ENCODE measurements around the gene SLC25A46.
"Not testable (repeated sequence)": the region's sequence is repeated elsewhere in the genome, so short reads cannot be mapped to it uniquely, and the experiment has no call there.

Gene SLC25A46

GRCh38 chr5:110738812-110739651, at the start of gene SLC25A46:
TSS of gene SLC25A46 (plus strand) at chr5:110739007. CDS start at chr5:110739120, 113 bp downstream.
- DNase-seq (ENCODE audit: low read depth) = peak; percentile 48
- H3K4me3 ChIP-seq (ENCODE audit: low read depth, low read length) = peak within 1 kb of the TSS; percentile 94

- not testable (repeated sequence) for DNase-seq (ENCODE audit: low read depth); H3K4me3 ChIP-seq (ENCODE audit: low read depth, low read length)
Observed at GRCh38 chr5:110690587-110690986, 48.2 kb upstream of the SLC25A46 start.

- DNase-seq (ENCODE audit: low read depth); H3K4me3 ChIP-seq (ENCODE audit: low read depth, low read length): not testable (repeated sequence)
Observed at GRCh38 chr5:110692669-110693068, 46.1 kb upstream of the SLC25A46 start.

- no peak for DNase-seq (ENCODE audit: low read depth)
- no peak overlapping the region for H3K4me3 ChIP-seq (ENCODE audit: low read depth, low read length)
Observed at GRCh38 chr5:110702300-110702699, 36.5 kb upstream of the SLC25A46 start.

- DNase-seq (ENCODE audit: low read depth) = no peak
- no peak overlapping the region for H3K4me3 ChIP-seq (ENCODE audit: low read depth, low read length)
Observed at GRCh38 chr5:110702704-110703103, 36.1 kb upstream of the SLC25A46 start.

- H3K4me3 ChIP-seq (ENCODE audit: low read depth, low read length) = no peak overlapping the region
- DNase-seq (ENCODE audit: low read depth) = no peak
Observed at GRCh38 chr5:110703481-110703880, 35.3 kb upstream of the SLC25A46 start.

GRCh38 chr5:110705349-110705748, 33.5 kb upstream of the SLC25A46 start:
- H3K4me3 ChIP-seq (ENCODE audit: low read depth, low read length) = no peak overlapping the region
- no peak for DNase-seq (ENCODE audit: low read depth)

GRCh38 chr5:110707260-110707844, 31.5 kb upstream of the SLC25A46 start:
- H3K4me3 ChIP-seq (ENCODE audit: low read depth, low read length) = no peak overlapping the region
- DNase-seq (ENCODE audit: low read depth) = no peak

- H3K4me3 ChIP-seq (ENCODE audit: low read depth, low read length) = no peak overlapping the region
- DNase-seq (ENCODE audit: low read depth) = no peak
Observed at GRCh38 chr5:110716247-110717245, 22.3 kb upstream of the SLC25A46 start.

- H3K4me3 ChIP-seq (ENCODE audit: low read depth, low read length) = no peak overlapping the region
- peak; percentile 13 for DNase-seq (ENCODE audit: low read depth)
Observed at GRCh38 chr5:110718311-110718710, 20.5 kb upstream of the SLC25A46 start.

GRCh38 chr5:110726249-110727024, 12.4 kb upstream of the SLC25A46 start, which contains the start of gene TMEM232:
TSS of gene TMEM232 (minus strand) at chr5:110726671. CDS start at chr5:110667352, 59,319 bp downstream.
- DNase-seq (ENCODE audit: low read depth) = peak; percentile 21

GRCh38 chr5:110727025-110727314, 11.8 kb upstream of the SLC25A46 start:
- no peak for DNase-seq (ENCODE audit: low read depth)
- peak overlapping the region; percentile 47 for H3K4me3 ChIP-seq (ENCODE audit: low read depth, low read length)

More at GRCh38 chr5:110726249-110727024, 12.4 kb upstream of the SLC25A46 start, which contains the start of gene TMEM232:
- peak within 1 kb of the TSS; percentile 47 for H3K4me3 ChIP-seq (ENCODE audit: low read depth, low read length)

GRCh38 chr5:110731499-110731898, 7.3 kb upstream of the SLC25A46 start:
- not testable (repeated sequence) for H3K4me3 ChIP-seq (ENCODE audit: low read depth, low read length); DNase-seq (ENCODE audit: low read depth)

GRCh38 chr5:110734101-110734500, 4.7 kb upstream of the SLC25A46 start:
- H3K4me3 ChIP-seq (ENCODE audit: low read depth, low read length) = no peak overlapping the region
- DNase-seq (ENCODE audit: low read depth) = no peak

- no peak for DNase-seq (ENCODE audit: low read depth)
- H3K4me3 ChIP-seq (ENCODE audit: low read depth, low read length) = no peak overlapping the region
Observed at GRCh38 chr5:110735556-110735955, 3.3 kb upstream of the SLC25A46 start.

- H3K4me3 ChIP-seq (ENCODE audit: low read depth, low read length) = no peak overlapping the region
- DNase-seq (ENCODE audit: low read depth) = no peak
Observed at GRCh38 chr5:110736753-110737152, 2.1 kb upstream of the SLC25A46 start.

- H3K4me3 ChIP-seq (ENCODE audit: low read depth, low read length) = peak overlapping the region; percentile 94
- no peak for DNase-seq (ENCODE audit: low read depth)
Observed at GRCh38 chr5:110738503-110738811, 350 bp upstream of the SLC25A46 start.

- DNase-seq (ENCODE audit: low read depth) = no peak
- H3K4me3 ChIP-seq (ENCODE audit: low read depth, low read length) = no peak overlapping the region
Observed at GRCh38 chr5:110751902-110752762, 13.3 kb downstream of the SLC25A46 start.
